ENCODE measurements around the gene SYT12.

GRCh38 chr11:67002297-67002913 is 20.5 kb upstream of the SYT12 start:
- no peak for TF ChIP-seq POLR2AphosphoS5 (IDR thresholded peaks at IDR 0.05; ENCODE audit: low read depth, low read length)
- no peak for TF ChIP-seq POLR2A (IDR thresholded peaks at IDR 0.05; ENCODE audit: low read depth, low read length)
- TF ChIP-seq TAF1 (IDR thresholded peaks at IDR 0.05; ENCODE audit: low read depth, low read length), result no peak
- TF ChIP-seq SPI1 (IDR thresholded peaks at IDR 0.05; ENCODE audit: low read depth, low read length), result no peak
- TF ChIP-seq POU2F2 (IDR thresholded peaks at IDR 0.05; ENCODE audit: low read depth, low read length), result no peak
- TF ChIP-seq PAX5 (IDR thresholded peaks at IDR 0.05; ENCODE audit: insufficient read depth, low read length, severe bottlenecking), result no peak

All from GM12891 (cell line).